ENCODE results near the gene NEDD9.

Gene NEDD9, protein sequence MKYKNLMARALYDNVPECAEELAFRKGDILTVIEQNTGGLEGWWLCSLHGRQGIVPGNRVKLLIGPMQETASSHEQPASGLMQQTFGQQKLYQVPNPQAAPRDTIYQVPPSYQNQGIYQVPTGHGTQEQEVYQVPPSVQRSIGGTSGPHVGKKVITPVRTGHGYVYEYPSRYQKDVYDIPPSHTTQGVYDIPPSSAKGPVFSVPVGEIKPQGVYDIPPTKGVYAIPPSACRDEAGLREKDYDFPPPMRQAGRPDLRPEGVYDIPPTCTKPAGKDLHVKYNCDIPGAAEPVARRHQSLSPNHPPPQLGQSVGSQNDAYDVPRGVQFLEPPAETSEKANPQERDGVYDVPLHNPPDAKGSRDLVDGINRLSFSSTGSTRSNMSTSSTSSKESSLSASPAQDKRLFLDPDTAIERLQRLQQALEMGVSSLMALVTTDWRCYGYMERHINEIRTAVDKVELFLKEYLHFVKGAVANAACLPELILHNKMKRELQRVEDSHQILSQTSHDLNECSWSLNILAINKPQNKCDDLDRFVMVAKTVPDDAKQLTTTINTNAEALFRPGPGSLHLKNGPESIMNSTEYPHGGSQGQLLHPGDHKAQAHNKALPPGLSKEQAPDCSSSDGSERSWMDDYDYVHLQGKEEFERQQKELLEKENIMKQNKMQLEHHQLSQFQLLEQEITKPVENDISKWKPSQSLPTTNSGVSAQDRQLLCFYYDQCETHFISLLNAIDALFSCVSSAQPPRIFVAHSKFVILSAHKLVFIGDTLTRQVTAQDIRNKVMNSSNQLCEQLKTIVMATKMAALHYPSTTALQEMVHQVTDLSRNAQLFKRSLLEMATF

DNA sequence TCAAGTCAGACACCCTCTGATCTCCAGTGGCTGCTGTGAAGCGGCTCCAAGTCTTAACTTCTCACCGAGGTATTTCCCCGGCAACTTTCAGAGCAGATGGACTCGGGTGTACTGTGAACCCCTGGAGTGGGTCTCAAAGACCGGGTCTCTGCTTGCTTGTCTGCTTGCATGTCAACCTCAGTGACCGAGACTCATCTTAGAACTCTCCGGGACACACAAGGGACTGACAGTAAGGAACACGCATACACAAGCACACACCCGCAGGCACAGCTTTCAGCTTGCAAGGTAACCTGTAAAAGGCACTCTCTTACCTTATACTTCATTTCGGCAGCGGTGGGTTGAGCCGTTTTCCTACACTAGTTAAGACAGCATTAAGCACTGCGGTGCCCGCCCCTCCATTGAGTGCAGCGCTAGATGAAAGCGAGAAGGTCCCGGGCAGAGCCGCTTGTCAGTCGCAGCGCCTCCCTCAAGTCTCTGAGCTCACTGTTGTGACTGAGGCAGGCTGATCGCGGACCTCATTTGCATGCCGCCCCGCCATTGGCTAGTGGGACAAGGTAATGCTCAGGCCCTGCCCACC, at the start of gene NEDD9:
NEDD9 (minus strand) TSS at position 476 of the 577 bp plus-strand sequence; CDS start at position 323, 153 bp downstream.
- DNase-seq: peak; percentile 95

- no peak for DNase-seq
Measured at GRCh38 chr6:11282245-11282644, 49.8 kb upstream of the NEDD9 start.

DNA sequence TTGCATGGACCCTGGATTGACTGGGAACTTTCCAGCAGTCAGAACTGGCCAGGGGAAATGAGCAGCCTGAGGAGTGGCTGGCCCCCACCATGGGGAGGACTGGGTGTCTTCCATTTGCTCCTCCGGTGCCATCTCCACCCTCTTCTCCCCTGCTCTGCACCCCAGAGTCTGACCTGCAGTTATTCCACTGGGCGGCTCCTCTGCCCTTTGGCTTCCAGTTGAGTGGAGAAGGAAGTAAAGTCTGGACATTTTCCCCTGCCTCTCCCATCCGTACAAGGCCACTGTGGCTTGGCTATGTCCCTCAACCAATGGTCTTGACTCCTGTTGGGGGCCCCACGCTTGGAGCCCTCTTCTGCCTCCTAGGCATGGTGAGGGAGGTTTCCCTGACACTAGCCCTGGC, 47.9 kb upstream of the NEDD9 start:
- no peak for DNase-seq

GRCh38 chr6:11279284-11279689, 46.8 kb upstream of the NEDD9 start:
- DNase-seq: no peak

DNA sequence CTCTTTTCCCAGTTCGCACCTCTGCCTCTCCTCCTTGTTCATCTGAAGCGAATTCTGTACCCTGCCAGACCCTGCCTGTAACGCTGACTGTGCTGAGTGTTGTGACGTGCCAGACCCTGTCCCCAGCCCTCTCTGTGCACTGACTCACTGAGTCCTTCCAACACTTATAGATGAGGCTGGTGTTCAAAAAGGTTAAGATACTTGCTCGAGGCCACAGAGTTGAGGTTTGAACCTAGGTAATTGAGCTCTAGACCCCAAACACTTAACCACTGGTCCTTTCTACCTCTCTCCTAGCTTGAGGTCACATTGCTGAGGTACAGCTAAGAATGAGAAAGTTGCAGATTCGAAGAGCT, 45.7 kb upstream of the NEDD9 start:
- DNase-seq: no peak

GRCh38 chr6:11277275-11278206, 45.1 kb upstream of the NEDD9 start:
- DNase-seq: no peak

DNA sequence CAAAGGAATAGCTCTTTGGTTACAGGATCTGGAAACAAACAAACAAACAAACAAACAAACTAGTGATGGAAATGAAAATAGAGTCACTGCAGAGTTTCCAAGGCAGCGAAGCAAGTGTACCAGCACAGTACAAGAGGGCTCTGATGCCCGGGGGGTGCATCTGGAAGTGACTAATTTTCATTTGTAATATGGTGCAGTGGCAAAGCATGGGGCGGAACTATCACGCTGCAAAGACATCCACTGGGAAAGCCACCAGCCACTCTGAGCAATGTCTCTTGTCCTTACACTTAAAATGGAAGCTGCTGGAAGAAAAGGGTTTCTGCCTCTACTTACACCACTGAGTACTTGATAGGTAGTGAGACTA, 44.4 kb upstream of the NEDD9 start:
- DNase-seq: no peak

DNA sequence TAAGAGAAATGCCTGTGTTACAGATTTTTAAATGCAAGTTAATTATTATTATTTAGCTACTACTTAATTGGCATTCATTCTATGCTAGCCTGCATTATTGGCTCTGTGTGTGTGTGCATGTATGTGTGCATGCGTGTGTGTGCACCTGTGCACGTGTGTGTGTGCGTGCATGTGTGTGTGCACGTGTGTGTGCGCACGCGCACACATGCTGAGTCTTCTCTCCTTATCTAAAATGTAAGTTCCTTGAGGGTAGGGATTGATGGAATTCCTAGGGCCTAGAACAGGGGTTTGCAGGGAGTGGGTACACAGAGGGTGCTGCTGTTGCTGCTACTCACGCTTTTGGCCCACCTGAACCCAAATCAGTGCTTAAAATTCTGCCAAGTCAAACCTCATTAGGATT, 43.8 kb upstream of the NEDD9 start:
- no peak for DNase-seq

DNA sequence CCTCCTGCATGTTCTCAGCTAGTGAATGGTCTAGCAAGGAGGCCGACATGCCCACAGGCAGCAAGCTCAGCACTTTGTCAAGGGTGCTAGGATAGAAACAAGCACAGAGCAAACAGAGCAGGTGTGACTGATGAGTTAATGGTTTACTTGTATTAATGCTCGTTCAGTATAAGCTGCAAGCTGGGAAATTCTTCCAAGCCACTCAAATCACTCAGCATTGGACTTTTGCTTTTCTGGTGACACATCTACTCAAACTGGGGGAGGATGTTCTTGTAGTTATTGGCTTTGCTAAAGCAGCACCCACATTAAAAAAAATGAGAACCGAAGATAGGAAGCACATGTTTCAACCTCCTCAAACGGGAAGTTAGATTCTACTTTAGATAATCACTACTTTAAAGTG, 43.1 kb upstream of the NEDD9 start:
- no peak for DNase-seq

GRCh38 chr6:11273406-11274065, 41.1 kb upstream of the NEDD9 start:
- no peak for DNase-seq

DNA sequence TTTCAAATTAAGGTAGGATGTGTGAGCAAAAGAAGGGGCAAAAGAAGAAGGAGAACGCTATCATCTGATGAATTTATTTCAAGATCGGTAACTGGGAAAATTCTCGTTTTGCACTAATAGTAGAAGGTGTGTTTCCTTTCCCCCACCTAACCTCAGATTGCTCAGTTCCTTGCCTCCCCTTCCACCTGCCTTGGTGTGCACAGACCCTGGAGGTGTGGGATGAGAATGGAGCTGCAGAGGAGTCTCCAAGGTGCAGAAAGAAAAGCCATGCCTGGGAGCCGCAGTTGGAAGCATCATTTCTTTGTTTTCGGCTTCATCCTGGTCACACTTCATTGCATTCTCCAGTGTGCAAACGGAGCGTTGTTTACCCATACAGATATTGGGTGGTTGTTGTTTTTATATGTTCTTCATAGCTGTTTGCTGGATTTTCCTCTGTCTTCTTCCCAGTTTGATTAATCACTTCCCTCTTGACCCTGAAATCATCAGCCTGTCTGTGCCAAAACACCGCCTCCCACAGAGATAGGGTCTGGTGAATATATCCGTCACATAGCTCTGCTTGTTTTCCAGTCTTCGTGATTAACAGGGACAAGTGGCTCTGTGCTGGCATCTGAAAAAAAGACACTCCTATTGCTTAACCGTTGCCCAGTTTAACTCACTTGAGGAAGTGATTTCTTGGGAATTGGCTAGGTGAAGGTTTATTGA, 40.2 kb upstream of the NEDD9 start:
- peak; percentile 57 for DNase-seq

DNA sequence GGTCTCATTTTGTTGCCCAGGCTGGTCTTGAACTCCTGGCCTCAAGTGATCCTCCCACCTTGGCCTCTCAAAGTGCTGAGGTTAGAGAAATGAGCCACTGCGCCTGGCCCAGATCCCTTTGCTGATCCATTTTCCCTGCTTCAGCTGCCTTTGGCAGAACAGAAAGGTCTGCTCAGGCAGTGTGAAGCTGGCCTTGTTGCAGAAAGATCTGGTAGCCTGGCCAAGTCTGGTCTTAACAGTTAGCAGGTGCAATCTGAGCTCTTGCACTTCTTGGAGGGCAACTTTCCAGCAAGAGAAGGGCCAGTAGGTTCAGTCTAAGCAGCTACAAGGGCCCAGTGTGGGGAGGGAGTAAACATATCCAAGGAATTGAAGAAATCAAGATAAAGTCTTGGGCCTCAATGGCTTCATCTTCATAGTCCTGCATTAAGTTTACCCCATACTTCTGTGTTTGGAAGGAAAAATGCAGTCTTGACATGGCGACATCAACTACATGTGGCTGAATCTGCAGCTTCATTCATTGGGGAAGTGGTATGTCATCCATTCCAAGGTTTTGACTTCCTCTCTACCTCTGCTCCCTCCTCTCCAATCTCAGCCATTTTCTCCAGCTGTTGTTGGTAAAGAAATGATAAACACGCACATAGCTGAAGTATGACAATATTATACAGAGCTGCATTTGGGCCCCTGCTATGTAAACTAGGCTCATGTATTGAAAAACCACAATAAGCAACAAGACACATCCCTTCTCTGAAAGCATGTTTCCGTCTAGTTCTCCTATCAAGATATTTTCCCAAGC, 39.0 kb upstream of the NEDD9 start:
- DNase-seq: no peak

DNA sequence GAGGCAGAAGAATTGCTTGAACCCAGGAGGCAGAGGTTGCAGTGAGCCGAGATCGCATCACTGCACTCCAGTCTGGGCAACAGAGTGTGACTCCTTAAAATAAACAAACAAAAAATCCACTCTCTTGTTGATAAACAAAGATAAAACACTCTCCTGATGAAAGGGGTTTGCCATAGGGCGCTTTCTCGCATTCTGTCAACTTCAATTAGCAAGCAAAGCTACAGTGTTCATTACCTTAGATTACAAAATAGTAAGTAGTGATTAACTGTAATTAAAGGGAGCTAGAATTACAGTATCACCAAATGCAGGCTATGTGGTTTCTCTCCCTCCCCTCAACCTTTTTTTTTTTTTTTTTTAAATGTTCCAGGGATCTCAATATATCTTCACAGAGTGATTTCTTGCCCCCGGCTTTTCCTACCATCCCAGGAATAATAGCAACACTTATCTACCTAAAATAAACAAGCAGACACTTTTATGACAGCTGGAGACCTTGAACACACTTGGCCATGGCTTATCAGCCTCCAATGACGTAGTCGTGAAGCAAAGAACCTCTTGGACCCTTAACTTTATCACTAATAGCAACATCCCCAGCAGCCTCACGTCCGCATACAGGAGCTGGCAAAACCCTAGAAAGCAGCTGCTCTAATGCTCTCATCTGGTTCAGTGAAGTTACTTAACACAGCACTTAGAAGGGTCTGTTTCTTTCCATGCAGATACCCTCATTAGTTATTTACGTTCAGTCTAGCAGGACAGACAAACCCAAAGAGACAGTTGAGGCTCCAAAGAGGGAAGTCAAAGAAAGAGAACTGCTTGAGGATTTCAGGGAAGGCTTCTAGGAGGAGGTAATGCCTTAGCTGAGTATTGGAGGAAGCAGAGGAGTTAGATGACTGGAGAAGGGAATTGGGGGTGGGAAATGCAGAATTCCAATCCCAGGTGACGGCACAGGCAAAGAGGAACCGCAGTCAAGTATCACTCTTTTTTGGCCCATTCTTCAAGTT, 37.9 kb upstream of the NEDD9 start:
- peak; percentile 84 for DNase-seq

DNA sequence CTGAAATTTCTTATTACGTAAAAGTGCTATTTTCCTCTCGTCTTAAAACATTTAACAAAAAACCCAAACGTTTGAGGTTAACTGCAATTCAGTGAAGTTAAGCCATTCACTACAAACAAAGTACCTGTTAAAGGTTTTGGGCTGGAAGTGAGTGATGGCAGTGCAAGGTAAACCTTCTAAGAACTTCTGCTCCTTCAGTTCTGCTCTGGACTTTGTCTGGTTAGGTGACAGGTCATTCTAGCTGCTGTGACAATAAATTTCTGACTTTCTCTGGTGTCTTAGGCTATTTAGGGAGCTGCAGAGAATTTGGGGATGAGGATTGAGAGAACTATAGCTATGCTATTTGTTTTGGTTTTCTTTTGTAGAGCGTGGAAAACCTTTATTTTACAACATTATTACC, 36.5 kb upstream of the NEDD9 start:
- DNase-seq: no peak

DNA sequence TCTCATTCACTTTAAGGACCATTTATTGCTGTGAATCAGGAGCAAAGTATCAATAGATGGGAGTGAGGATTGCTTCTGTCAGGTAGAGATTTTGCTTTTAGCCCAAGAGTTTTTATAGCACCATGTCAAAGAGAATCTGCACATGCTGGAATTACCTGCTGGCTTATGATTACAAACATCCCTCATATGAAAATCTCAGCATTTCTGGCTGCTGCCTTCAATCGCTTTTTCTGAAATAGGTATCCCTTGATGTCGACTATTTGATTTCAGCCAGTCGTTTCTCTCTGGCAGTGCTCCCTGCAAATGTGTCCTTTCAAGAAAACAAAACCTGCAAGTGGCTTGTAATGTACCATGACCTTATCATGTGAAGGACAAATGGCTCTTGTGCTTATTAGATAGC, 34.5 kb upstream of the NEDD9 start:
- DNase-seq: no peak

GRCh38 chr6:11265932-11266331, 33.5 kb upstream of the NEDD9 start:
- no peak for DNase-seq

DNA sequence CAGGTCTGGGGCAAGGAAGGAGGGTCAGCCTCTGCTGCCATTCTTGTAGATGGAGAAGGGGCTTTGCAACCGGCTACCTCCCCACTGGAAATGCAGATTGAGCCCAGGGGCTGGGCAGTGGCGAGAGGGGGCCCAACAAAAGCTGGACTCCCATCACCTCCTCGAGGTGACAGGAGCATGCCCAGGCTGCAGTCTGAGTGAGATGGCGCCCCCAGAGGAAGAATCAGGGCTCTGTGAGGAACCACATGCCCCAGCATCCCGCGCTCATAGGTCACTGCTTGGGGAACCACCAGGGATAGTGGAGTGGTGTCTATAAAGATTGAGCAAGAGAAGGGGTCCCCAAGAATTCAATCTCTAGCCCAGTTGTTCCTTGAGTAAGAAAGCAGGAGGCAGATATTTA, 31.6 kb upstream of the NEDD9 start:
- no peak for DNase-seq

DNA sequence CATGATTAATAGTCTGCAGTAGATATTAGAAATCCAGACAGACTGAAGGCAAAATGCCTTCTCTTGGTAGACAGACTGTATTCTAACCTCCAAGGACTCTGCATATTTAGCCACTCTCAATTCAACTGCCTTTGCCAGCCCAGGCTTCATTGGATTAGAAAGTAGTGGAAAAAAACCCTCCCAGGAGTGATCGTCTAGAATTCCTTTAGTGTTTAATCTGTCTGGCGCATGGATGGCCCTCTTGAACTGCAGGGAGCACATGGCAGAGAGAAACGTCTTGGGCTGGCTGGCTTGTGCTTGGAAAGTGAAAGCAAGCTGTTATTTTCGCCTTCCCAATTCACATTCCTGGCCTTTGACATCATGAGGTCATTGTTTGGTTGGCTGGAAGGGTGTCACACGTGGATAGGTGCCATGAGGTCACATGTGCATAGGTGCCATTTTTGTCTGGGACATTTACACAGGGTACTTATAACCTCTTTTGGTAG, 30.9 kb upstream of the NEDD9 start:
- no peak for DNase-seq

GRCh38 chr6:11262242-11262641, 29.8 kb upstream of the NEDD9 start:
- no peak for DNase-seq

All from NCI-H69 (cell line).